GM23338 (cell line): ENCODE measurements around the gene AHCY. TPM values are rescaled to one million over a fixed set of nuclear protein-coding genes. Genes with fewer than 3 reads are reported as not detected.

Source experiments
- ATAC-seq: fragments of 200-7000 bp; cut with Tn5 transposase; 3 replicates; pipeline ENCODE4 v1.9.1; 2020
- DNase-seq: peaks from one replicate; pipeline ENCODE4 v3.0.0-alpha.2; 2015; ENCODE audit warnings: low spot score
- H2AFZ ChIP-seq: fragments of 200-600 bp; sonication (generic); 2 replicates; pipeline ENCODE4 v1.8.0; 2016; ENCODE audit warnings: antibody characterized with exemption, mild to moderate bottlenecking, moderate library complexity
- H3F3A ChIP-seq: fragments of 200-600 bp; sonication (generic); replicated peaks from 2 replicates; pipeline ENCODE4 v1.8.0; 2017; ENCODE audit warnings: antibody characterized with exemption, mixed run types, low read depth
- H3K27ac ChIP-seq: fragments of 200-600 bp; sonication (generic); 2 replicates; pipeline ENCODE4 v1.6.1; 2016; ENCODE audit warnings: low read depth
- H3K27me3 ChIP-seq: fragments of 200-600 bp; sonication (generic); 2 replicates; pipeline ENCODE4 v1.8.0; 2016; ENCODE audit warnings: mild to moderate bottlenecking, mixed run types, moderate library complexity; ENCODE audit not compliant: insufficient read depth
- H3K36me3 ChIP-seq: fragments of 200-600 bp; sonication (generic); 2 replicates; pipeline ENCODE4 v1.8.0; 2016; ENCODE audit warnings: mild to moderate bottlenecking; ENCODE audit not compliant: insufficient read depth
- H3K4me1 ChIP-seq: fragments of 200-600 bp; sonication (generic); 2 replicates; pipeline ENCODE4 v1.8.0; 2016; ENCODE audit warnings: mild to moderate bottlenecking, moderate library complexity; ENCODE audit not compliant: insufficient read depth
- H3K4me2 ChIP-seq: fragments of 200-600 bp; sonication (generic); 2 replicates; pipeline ENCODE4 v1.7.1; 2017; ENCODE audit warnings: mixed run types
- H3K4me3 ChIP-seq: fragments of 200-600 bp; sonication (generic); 2 replicates; pipeline ENCODE4 v1.6.1; 2016; ENCODE audit warnings: mixed run types
- H3K79me2 ChIP-seq: fragments of 200-600 bp; sonication (generic); replicated peaks from 2 replicates; pipeline ENCODE4 v1.8.0; 2017; ENCODE audit warnings: mild to moderate bottlenecking; ENCODE audit not compliant: insufficient read depth
- H3K9me2 ChIP-seq: fragments of 200-600 bp; sonication (generic); 2 replicates; pipeline ENCODE4 v1.8.0; 2017; ENCODE audit not compliant: insufficient read depth
- H4K20me1 ChIP-seq: fragments of 200-600 bp; sonication (generic); replicated peaks from 2 replicates; pipeline ENCODE4 v1.8.0; 2017; ENCODE audit warnings: mild to moderate bottlenecking; ENCODE audit not compliant: insufficient read depth
- H3K27ac Mint-ChIP-seq: 2 replicates; pipeline ENCODE4 v1.8.0; 2020; ENCODE audit warnings: inconsistent platforms, mild to moderate bottlenecking, moderate library complexity, mixed read lengths
- H3K27me3 Mint-ChIP-seq: 3 replicates; pipeline ENCODE4 v1.8.0; 2022; ENCODE audit warnings: low read depth, mild to moderate bottlenecking, moderate library complexity, mixed read lengths, inconsistent platforms; ENCODE audit not compliant: insufficient read depth, poor library complexity
- H3K36me3 Mint-ChIP-seq: 3 replicates; pipeline ENCODE4 v1.8.0; 2021; ENCODE audit warnings: low read depth, mild to moderate bottlenecking, inconsistent platforms, moderate library complexity, mixed read lengths
- H3K4me1 Mint-ChIP-seq: 3 replicates; pipeline ENCODE4 v1.8.0; 2020; ENCODE audit warnings: mild to moderate bottlenecking, inconsistent platforms, mixed read lengths
- H3K4me3 Mint-ChIP-seq: 3 replicates; pipeline ENCODE4 v1.8.0; 2021; ENCODE audit warnings: moderate library complexity, mild to moderate bottlenecking, inconsistent platforms, mixed read lengths
- H3K9me3 Mint-ChIP-seq: 3 replicates; pipeline ENCODE4 v1.8.0; 2020; ENCODE audit warnings: moderate library complexity, mild to moderate bottlenecking, inconsistent platforms, mixed read lengths
- CREB1 ChIP-seq: fragments of 250-450 bp; sonication (Bioruptor Pico); IDR thresholded peaks from 2 replicates; pipeline ENCODE4 v1.5.0; 2020; ENCODE audit warnings: low read depth, mild to moderate bottlenecking, moderate library complexity
- EZH2phosphoT487 ChIP-seq: fragments of 200-600 bp; sonication (generic); IDR thresholded peaks from one replicate; pipeline ENCODE4 v1.8.1; 2018; ENCODE audit warnings: antibody characterized with exemption; ENCODE audit not compliant: unreplicated experiment
- JUNB ChIP-seq: IDR thresholded peaks from one replicate; pipeline ENCODE4 v1.6.1; 2016; ENCODE audit warnings: antibody characterized with exemption; ENCODE audit not compliant: unreplicated experiment
- ZNF114 ChIP-seq: fragments of 250-450 bp; sonication (Bioruptor Pico); IDR thresholded peaks from 2 replicates; pipeline ENCODE4 v1.5.0; 2020; ENCODE audit warnings: mild to moderate bottlenecking, moderate library complexity
- ZNF331 ChIP-seq: fragments of 250-450 bp; sonication (Bioruptor Pico); IDR thresholded peaks from 2 replicates; pipeline ENCODE4 v1.5.0; 2020; ENCODE audit warnings: low read depth, mild to moderate bottlenecking, moderate library complexity
- polyA plus RNA-seq: library from polyadenylated mRNA; unstranded; fragments of >200 nt; fragmentation: Nextera tagmentation; extraction: Ambion mirVana; gene quantifications from 2 replicates; pipeline ENCODE4 v1.2.1, GENCODE V29; 2016
- total RNA-seq: library from RNA; depleted of rRNA; stranded (reverse); fragments of >200 nt; shearing (Covaris generic); gene quantifications from 2 replicates; pipeline ENCODE4 v1.2.3, GENCODE V29; 2014
- TF ChIP-seq, protein P1 (sequence below): fragments of 250-450 bp; sonication (Bioruptor Pico); IDR thresholded peaks from 2 replicates; pipeline ENCODE4 v1.5.0; 2020; ENCODE audit warnings: mild to moderate bottlenecking, moderate library complexity
- TF ChIP-seq, protein P2 (sequence below): IDR thresholded peaks from 2 replicates; pipeline ENCODE4 v1.6.1; 2016; ENCODE audit warnings: antibody characterized with exemption

The AHCY gene
- total and polyA plus RNA-seq, 2 experiments from 2014 or later: 138 to 423 TPM

DNA sequence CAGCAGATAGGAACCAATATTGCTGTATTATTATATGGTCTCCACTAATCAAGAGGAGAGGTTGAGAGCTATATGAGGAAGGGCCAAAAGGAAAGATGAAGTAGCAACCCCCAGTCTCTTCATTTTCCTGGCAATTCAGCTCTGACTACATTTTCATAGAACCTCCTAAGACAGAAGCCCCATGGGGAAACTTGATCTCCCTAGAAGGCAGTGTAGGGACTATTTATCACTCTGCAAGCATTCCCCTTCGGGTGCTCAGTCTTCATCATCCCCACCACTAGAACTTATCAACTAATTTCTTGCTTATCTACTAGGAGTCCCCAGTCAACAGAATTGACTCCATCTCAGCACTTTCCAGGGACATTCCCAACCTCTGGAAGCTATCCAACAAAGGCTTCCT, 34.4 kb upstream of the AHCY start (continued):
- TF ChIP-seq, protein P1, sequence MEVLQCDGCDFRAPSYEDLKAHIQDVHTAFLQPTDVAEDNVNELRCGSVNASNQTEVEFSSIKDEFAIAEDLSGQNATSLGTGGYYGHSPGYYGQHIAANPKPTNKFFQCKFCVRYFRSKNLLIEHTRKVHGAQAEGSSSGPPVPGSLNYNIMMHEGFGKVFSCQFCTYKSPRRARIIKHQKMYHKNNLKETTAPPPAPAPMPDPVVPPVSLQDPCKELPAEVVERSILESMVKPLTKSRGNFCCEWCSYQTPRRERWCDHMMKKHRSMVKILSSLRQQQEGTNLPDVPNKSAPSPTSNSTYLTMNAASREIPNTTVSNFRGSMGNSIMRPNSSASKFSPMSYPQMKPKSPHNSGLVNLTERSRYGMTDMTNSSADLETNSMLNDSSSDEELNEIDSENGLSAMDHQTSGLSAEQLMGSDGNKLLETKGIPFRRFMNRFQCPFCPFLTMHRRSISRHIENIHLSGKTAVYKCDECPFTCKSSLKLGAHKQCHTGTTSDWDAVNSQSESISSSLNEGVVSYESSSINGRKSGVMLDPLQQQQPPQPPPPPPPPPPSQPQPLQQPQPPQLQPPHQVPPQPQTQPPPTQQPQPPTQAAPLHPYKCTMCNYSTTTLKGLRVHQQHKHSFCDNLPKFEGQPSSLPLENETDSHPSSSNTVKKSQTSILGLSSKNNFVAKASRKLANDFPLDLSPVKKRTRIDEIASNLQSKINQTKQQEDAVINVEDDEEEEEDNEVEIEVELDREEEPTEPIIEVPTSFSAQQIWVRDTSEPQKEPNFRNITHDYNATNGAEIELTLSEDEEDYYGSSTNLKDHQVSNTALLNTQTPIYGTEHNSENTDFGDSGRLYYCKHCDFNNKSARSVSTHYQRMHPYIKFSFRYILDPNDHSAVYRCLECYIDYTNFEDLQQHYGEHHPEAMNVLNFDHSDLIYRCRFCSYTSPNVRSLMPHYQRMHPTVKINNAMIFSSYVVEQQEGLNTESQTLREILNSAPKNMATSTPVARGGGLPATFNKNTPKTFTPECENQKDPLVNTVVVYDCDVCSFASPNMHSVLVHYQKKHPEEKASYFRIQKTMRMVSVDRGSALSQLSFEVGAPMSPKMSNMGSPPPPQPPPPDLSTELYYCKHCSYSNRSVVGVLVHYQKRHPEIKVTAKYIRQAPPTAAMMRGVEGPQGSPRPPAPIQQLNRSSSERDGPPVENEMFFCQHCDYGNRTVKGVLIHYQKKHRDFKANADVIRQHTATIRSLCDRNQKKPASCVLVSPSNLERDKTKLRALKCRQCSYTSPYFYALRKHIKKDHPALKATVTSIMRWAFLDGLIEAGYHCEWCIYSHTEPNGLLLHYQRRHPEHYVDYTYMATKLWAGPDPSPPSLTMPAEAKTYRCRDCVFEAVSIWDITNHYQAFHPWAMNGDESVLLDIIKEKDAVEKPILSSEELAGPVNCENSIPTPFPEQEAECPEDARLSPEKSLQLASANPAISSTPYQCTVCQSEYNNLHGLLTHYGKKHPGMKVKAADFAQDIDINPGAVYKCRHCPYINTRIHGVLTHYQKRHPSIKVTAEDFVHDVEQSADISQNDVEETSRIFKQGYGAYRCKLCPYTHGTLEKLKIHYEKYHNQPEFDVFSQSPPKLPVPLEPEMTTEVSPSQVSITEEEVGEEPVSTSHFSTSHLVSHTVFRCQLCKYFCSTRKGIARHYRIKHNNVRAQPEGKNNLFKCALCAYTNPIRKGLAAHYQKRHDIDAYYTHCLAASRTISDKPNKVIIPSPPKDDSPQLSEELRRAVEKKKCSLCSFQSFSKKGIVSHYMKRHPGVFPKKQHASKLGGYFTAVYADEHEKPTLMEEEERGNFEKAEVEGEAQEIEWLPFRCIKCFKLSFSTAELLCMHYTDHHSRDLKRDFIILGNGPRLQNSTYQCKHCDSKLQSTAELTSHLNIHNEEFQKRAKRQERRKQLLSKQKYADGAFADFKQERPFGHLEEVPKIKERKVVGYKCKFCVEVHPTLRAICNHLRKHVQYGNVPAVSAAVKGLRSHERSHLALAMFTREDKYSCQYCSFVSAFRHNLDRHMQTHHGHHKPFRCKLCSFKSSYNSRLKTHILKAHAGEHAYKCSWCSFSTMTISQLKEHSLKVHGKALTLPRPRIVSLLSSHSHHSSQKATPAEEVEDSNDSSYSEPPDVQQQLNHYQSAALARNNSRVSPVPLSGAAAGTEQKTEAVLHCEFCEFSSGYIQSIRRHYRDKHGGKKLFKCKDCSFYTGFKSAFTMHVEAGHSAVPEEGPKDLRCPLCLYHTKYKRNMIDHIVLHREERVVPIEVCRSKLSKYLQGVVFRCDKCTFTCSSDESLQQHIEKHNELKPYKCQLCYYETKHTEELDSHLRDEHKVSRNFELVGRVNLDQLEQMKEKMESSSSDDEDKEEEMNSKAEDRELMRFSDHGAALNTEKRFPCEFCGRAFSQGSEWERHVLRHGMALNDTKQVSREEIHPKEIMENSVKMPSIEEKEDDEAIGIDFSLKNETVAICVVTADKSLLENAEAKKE: no peak

- Histone ChIP-seq H3K36me3 (no peaks in the 10 kb centered on the region), H3K4me1 (no peaks in the 10 kb centered on the region), H4K20me1 (no peaks in the 10 kb centered on the region), H3K4me3 (no peak overlapping the region), H3K4me2 (no peak overlapping the region), H3K79me2 (no peaks in the 10 kb centered on the region), H3K27ac (no peak overlapping the region), H3K27me3 (no peaks in the 10 kb centered on the region), H2AFZ (no peak overlapping the region; the same call in 1 of the 2 replicates), H3F3A (no peaks in the 10 kb centered on the region), H3K9me2 (no peaks in the 10 kb centered on the region)
- Mint-ChIP-seq H3K27me3 (peaks cover 2% of the 10 kb centered on the region), H3K4me1 (no peaks in the 10 kb centered on the region), H3K4me3 (no peak overlapping the region), H3K36me3 (no peaks in the 10 kb centered on the region; the same call in 1 of the 3 replicates), H3K9me3 (peaks cover 5% of the 10 kb centered on the region; the same call in 2 of the 3 replicates), H3K27ac (no peak overlapping the region)
- DNase-seq (no peak), ATAC-seq (no peak)
- TF ChIP-seq, protein P1: no peak
- TF ChIP-seq ZNF331 (CRISPR knock-in tag): no peak
- no peak for TF ChIP-seq EZH2phosphoT487
- no peak for TF ChIP-seq JUNB
- TF ChIP-seq, protein P2, sequence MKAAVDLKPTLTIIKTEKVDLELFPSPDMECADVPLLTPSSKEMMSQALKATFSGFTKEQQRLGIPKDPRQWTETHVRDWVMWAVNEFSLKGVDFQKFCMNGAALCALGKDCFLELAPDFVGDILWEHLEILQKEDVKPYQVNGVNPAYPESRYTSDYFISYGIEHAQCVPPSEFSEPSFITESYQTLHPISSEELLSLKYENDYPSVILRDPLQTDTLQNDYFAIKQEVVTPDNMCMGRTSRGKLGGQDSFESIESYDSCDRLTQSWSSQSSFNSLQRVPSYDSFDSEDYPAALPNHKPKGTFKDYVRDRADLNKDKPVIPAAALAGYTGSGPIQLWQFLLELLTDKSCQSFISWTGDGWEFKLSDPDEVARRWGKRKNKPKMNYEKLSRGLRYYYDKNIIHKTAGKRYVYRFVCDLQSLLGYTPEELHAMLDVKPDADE: no peak
- no peak for TF ChIP-seq CREB1 (CRISPR knock-in tag)
- TF ChIP-seq ZNF114 (CRISPR knock-in tag): no peak
Observed at GRCh38 chr20:34334654-34335407, 31.7 kb upstream of the AHCY start.
